WTC11 (cell line): ENCODE data around the gene GLYATL2. TPM values are rescaled to one million over a fixed set of nuclear protein-coding genes. Genes with fewer than 3 reads are reported as not detected.

Experiments
- ATAC-seq: fragments of 200-7000 bp; cut with Tn5 transposase; 2 replicates; pipeline ENCODE4 v1.10.0; 2021; ENCODE audit warnings: mild to moderate bottlenecking, moderate library complexity
- CTCF ChIA-PET: fragments of 300-600 bp; sonication (Branson Sonifier 250); formaldehyde crosslinking; loops from one replicate; lab custom pipeline; 2021; ENCODE audit warnings: antibody characterized with exemption; lab: Charles Lee
- POLR2A ChIA-PET: fragments of 350-600 bp; sonication (Branson Sonifier 250); formaldehyde crosslinking; loops from one replicate; lab custom pipeline; 2021; ENCODE audit warnings: antibody characterized with exemption; lab: Charles Lee
- DNase-seq: peaks from one replicate; pipeline ENCODE4 v3.0.0; 2021; ENCODE audit warnings: low spot score
- H3K27ac Mint-ChIP-seq: 2 replicates; pipeline ENCODE4 v1.8.0; 2021; ENCODE audit warnings: mixed read lengths
- H3K27me3 Mint-ChIP-seq: 2 replicates; pipeline ENCODE4 v1.8.0; 2021; ENCODE audit warnings: low read depth, mild to moderate bottlenecking, moderate library complexity, mixed read lengths
- H3K36me3 Mint-ChIP-seq: 2 replicates; pipeline ENCODE4 v1.8.0; 2021; ENCODE audit warnings: mixed read lengths
- H3K4me1 Mint-ChIP-seq: 2 replicates; pipeline ENCODE4 v1.8.0; 2022; ENCODE audit warnings: mixed read lengths
- H3K4me3 Mint-ChIP-seq: 2 replicates; pipeline ENCODE4 v1.8.0; 2021; ENCODE audit warnings: mild to moderate bottlenecking, moderate library complexity, mixed read lengths
- H3K9me3 Mint-ChIP-seq: 2 replicates; pipeline ENCODE4 v1.8.0; 2021; ENCODE audit warnings: mixed read lengths
- ESRRA ChIP-seq: sonication (generic); formaldehyde crosslinking; IDR thresholded peaks from 2 replicates; pipeline ENCODE4 v1.8.1; 2022; ENCODE audit warnings: mild to moderate bottlenecking, missing genetic modification reagents, borderline replicate concordance
- FOXP1 ChIP-seq: sonication (generic); formaldehyde crosslinking; IDR thresholded peaks from 2 replicates; pipeline ENCODE4 v1.8.0; 2022; ENCODE audit warnings: missing genetic modification reagents, mild to moderate bottlenecking, moderate library complexity, borderline replicate concordance
- NFYB ChIP-seq: sonication (generic); formaldehyde crosslinking; conservative IDR thresholded peaks from 2 replicates; pipeline ENCODE4 v1.8.0; 2022; ENCODE audit warnings: low read depth, missing genetic modification reagents
- NR2C2 ChIP-seq: sonication (generic); formaldehyde crosslinking; IDR thresholded peaks from 2 replicates; pipeline ENCODE4 v1.8.0; 2022; ENCODE audit warnings: mild to moderate bottlenecking, missing genetic modification reagents
- PREB ChIP-seq: sonication (generic); formaldehyde crosslinking; IDR thresholded peaks from 2 replicates; pipeline ENCODE4 v1.8.1; 2022; ENCODE audit warnings: mild to moderate bottlenecking, missing genetic modification reagents, moderate library complexity, borderline replicate concordance
- STAT6 ChIP-seq: sonication (generic); formaldehyde crosslinking; conservative IDR thresholded peaks from 2 replicates; pipeline ENCODE4 v1.8.1; 2023; ENCODE audit warnings: mild to moderate bottlenecking, low read depth, missing genetic modification reagents, moderate library complexity
- TEAD4 ChIP-seq: sonication (generic); formaldehyde crosslinking; IDR thresholded peaks from 2 replicates; pipeline ENCODE4 v1.8.0; 2022; ENCODE audit warnings: mild to moderate bottlenecking, missing genetic modification reagents
- ZNF121 ChIP-seq: sonication (generic); formaldehyde crosslinking; IDR thresholded peaks from 2 replicates; pipeline ENCODE4 v1.8.0; 2023; ENCODE audit warnings: missing genetic modification reagents
- ZNF263 ChIP-seq: sonication (generic); formaldehyde crosslinking; IDR thresholded peaks from 2 replicates; pipeline ENCODE4 v1.8.1; 2022; ENCODE audit warnings: low read depth, mild to moderate bottlenecking, moderate library complexity, missing genetic modification reagents
- ZNF396 ChIP-seq: fragments of 250-450 bp; sonication (Bioruptor Pico); IDR thresholded peaks from 2 replicates; pipeline ENCODE4 v1.8.0; 2021; ENCODE audit warnings: mild to moderate bottlenecking, moderate library complexity, borderline replicate concordance
- ZNF423 ChIP-seq: fragments of 250-450 bp; sonication (Bioruptor Pico); IDR thresholded peaks from 2 replicates; pipeline ENCODE4 v2.1.2; 2022; ENCODE audit warnings: mild to moderate bottlenecking, moderate library complexity
- total RNA-seq: library from RNA; stranded (reverse); gene quantifications from 3 replicates; pipeline ENCODE4 v1.2.3, GENCODE V29; 2021
- TF ChIP-seq, protein P1 (sequence below): sonication (generic); formaldehyde crosslinking; IDR thresholded peaks from 2 replicates; pipeline ENCODE4 v1.8.1; 2023; ENCODE audit warnings: mild to moderate bottlenecking, missing genetic modification reagents, moderate library complexity
- TF ChIP-seq, protein P2 (sequence below): fragments of 250-450 bp; sonication (Bioruptor Pico); IDR thresholded peaks from 2 replicates; pipeline ENCODE4 v1.9.0; 2021; ENCODE audit warnings: mild to moderate bottlenecking
- TF ChIP-seq, protein P3 (sequence below): sonication (generic); formaldehyde crosslinking; IDR thresholded peaks from 2 replicates; pipeline ENCODE4 v1.8.1; 2023; ENCODE audit warnings: mild to moderate bottlenecking, missing genetic modification reagents
- TF ChIP-seq, protein P4 (sequence below): sonication (generic); formaldehyde crosslinking; IDR thresholded peaks from 2 replicates; pipeline ENCODE4 v1.8.0; 2023; ENCODE audit warnings: missing genetic modification reagents
- TF ChIP-seq, protein P5 (sequence below): sonication (generic); formaldehyde crosslinking; conservative IDR thresholded peaks from 2 replicates; pipeline ENCODE4 v1.8.1; 2022; ENCODE audit warnings: mild to moderate bottlenecking, missing genetic modification reagents
- TF ChIP-seq, protein P6 (sequence below): sonication (generic); formaldehyde crosslinking; IDR thresholded peaks from 2 replicates; pipeline ENCODE4 v1.8.1; 2023; ENCODE audit warnings: mild to moderate bottlenecking, missing genetic modification reagents
- TF ChIP-seq, protein P7 (sequence below): fragments of 200-600 bp; IDR thresholded peaks from 2 replicates; pipeline ENCODE4 v1.8.0; 2022; ENCODE audit warnings: antibody characterized with exemption
- TF ChIP-seq, protein P8 (sequence below): sonication (generic); formaldehyde crosslinking; IDR thresholded peaks from 2 replicates; pipeline ENCODE4 v1.8.0; 2022; ENCODE audit warnings: mild to moderate bottlenecking, missing genetic modification reagents

GLYATL2 gene
- total RNA-seq, 1 experiment from 2014 or later: 0.20 TPM

DNA sequence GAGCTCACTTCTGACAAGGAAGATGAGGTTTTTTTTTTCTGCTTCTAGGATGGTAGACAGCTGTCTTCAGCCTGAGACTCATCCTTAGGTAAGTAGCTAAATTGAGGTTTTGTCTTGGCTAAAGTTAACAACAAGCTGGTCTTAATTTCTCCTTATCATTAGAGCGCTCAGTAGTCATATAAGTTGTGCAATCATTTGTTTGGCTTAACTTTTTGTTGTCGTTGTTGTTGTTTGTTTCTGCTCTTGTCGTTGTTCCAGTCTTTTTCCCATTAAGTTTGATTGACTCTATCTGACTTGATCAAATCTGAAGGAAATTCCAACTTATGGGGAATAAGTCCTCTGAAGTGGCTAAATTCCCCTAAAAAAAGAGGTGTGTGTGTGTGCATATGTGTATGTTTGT is 33.0 kb downstream of the GLYATL2 start:
- H3K4me1 Mint-ChIP-seq: no peaks in the 10 kb centered on the region
- TF ChIP-seq ZNF121 (no peak), NFYB (no peak), ZNF263 (no peak), ZNF423 (CRISPR knock-in tag) (no peak), ESRRA (CRISPR knock-in tag) (no peak), TEAD4 (CRISPR knock-in tag) (no peak), STAT6 (CRISPR knock-in tag) (no peak), NR2C2 (CRISPR knock-in tag) (no peak), FOXP1 (no peak)
- TF ChIP-seq, protein P1, sequence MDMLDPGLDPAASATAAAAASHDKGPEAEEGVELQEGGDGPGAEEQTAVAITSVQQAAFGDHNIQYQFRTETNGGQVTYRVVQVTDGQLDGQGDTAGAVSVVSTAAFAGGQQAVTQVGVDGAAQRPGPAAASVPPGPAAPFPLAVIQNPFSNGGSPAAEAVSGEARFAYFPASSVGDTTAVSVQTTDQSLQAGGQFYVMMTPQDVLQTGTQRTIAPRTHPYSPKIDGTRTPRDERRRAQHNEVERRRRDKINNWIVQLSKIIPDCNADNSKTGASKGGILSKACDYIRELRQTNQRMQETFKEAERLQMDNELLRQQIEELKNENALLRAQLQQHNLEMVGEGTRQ: no peak
- TF ChIP-seq, protein P2, sequence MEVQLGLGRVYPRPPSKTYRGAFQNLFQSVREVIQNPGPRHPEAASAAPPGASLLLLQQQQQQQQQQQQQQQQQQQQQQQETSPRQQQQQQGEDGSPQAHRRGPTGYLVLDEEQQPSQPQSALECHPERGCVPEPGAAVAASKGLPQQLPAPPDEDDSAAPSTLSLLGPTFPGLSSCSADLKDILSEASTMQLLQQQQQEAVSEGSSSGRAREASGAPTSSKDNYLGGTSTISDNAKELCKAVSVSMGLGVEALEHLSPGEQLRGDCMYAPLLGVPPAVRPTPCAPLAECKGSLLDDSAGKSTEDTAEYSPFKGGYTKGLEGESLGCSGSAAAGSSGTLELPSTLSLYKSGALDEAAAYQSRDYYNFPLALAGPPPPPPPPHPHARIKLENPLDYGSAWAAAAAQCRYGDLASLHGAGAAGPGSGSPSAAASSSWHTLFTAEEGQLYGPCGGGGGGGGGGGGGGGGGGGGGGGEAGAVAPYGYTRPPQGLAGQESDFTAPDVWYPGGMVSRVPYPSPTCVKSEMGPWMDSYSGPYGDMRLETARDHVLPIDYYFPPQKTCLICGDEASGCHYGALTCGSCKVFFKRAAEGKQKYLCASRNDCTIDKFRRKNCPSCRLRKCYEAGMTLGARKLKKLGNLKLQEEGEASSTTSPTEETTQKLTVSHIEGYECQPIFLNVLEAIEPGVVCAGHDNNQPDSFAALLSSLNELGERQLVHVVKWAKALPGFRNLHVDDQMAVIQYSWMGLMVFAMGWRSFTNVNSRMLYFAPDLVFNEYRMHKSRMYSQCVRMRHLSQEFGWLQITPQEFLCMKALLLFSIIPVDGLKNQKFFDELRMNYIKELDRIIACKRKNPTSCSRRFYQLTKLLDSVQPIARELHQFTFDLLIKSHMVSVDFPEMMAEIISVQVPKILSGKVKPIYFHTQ (CRISPR knock-in tag): no peak
- TF ChIP-seq, protein P3, sequence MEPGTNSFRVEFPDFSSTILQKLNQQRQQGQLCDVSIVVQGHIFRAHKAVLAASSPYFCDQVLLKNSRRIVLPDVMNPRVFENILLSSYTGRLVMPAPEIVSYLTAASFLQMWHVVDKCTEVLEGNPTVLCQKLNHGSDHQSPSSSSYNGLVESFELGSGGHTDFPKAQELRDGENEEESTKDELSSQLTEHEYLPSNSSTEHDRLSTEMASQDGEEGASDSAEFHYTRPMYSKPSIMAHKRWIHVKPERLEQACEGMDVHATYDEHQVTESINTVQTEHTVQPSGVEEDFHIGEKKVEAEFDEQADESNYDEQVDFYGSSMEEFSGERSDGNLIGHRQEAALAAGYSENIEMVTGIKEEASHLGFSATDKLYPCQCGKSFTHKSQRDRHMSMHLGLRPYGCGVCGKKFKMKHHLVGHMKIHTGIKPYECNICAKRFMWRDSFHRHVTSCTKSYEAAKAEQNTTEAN (CRISPR knock-in tag): no peak
- TF ChIP-seq, protein P4, sequence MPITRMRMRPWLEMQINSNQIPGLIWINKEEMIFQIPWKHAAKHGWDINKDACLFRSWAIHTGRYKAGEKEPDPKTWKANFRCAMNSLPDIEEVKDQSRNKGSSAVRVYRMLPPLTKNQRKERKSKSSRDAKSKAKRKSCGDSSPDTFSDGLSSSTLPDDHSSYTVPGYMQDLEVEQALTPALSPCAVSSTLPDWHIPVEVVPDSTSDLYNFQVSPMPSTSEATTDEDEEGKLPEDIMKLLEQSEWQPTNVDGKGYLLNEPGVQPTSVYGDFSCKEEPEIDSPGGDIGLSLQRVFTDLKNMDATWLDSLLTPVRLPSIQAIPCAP (CRISPR knock-in tag): no peak
- TF ChIP-seq, protein P5, sequence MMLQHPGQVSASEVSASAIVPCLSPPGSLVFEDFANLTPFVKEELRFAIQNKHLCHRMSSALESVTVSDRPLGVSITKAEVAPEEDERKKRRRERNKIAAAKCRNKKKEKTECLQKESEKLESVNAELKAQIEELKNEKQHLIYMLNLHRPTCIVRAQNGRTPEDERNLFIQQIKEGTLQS (CRISPR knock-in tag): no peak
- no peak overlapping the region for H3K4me3 Mint-ChIP-seq
- ChIA-PET POLR2A (no interaction called here), CTCF (no interaction called here)
- peaks cover 5% of the 10 kb centered on the region for H3K27me3 Mint-ChIP-seq
- H3K9me3 Mint-ChIP-seq: peaks cover 67% of the 10 kb centered on the region
- ATAC-seq (no peak), DNase-seq (no peak)
- no peak overlapping the region for H3K27ac Mint-ChIP-seq
- peaks cover 40% of the 10 kb centered on the region for H3K36me3 Mint-ChIP-seq

- H3K4me1 Mint-ChIP-seq: no peaks in the 10 kb centered on the region
- POLR2A ChIA-PET: no interaction called here
- CTCF ChIA-PET: no interaction called here
- TF ChIP-seq, protein P6, sequence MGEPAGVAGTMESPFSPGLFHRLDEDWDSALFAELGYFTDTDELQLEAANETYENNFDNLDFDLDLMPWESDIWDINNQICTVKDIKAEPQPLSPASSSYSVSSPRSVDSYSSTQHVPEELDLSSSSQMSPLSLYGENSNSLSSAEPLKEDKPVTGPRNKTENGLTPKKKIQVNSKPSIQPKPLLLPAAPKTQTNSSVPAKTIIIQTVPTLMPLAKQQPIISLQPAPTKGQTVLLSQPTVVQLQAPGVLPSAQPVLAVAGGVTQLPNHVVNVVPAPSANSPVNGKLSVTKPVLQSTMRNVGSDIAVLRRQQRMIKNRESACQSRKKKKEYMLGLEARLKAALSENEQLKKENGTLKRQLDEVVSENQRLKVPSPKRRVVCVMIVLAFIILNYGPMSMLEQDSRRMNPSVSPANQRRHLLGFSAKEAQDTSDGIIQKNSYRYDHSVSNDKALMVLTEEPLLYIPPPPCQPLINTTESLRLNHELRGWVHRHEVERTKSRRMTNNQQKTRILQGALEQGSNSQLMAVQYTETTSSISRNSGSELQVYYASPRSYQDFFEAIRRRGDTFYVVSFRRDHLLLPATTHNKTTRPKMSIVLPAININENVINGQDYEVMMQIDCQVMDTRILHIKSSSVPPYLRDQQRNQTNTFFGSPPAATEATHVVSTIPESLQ (CRISPR knock-in tag): no peak
- TF ChIP-seq FOXP1: no peak
- no peak for TF ChIP-seq PREB
- TF ChIP-seq, protein P7, sequence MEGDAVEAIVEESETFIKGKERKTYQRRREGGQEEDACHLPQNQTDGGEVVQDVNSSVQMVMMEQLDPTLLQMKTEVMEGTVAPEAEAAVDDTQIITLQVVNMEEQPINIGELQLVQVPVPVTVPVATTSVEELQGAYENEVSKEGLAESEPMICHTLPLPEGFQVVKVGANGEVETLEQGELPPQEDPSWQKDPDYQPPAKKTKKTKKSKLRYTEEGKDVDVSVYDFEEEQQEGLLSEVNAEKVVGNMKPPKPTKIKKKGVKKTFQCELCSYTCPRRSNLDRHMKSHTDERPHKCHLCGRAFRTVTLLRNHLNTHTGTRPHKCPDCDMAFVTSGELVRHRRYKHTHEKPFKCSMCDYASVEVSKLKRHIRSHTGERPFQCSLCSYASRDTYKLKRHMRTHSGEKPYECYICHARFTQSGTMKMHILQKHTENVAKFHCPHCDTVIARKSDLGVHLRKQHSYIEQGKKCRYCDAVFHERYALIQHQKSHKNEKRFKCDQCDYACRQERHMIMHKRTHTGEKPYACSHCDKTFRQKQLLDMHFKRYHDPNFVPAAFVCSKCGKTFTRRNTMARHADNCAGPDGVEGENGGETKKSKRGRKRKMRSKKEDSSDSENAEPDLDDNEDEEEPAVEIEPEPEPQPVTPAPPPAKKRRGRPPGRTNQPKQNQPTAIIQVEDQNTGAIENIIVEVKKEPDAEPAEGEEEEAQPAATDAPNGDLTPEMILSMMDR: no peak
- TF ChIP-seq, protein P1: no peak
- TF ChIP-seq ZNF396 (CRISPR knock-in tag): no peak
- no peak for TF ChIP-seq ZNF263
- TF ChIP-seq, protein P8, sequence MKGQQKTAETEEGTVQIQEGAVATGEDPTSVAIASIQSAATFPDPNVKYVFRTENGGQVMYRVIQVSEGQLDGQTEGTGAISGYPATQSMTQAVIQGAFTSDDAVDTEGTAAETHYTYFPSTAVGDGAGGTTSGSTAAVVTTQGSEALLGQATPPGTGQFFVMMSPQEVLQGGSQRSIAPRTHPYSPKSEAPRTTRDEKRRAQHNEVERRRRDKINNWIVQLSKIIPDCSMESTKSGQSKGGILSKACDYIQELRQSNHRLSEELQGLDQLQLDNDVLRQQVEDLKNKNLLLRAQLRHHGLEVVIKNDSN (CRISPR knock-in tag): no peak
Measured at GRCh38 chr11:58807343-58807742, 37.2 kb downstream of the GLYATL2 start.

More at GRCh38 chr11:58807343-58807742, 37.2 kb downstream of the GLYATL2 start:
- ATAC-seq: no peak
- Mint-ChIP-seq H3K27me3 (no peaks in the 10 kb centered on the region; the same call in 1 of the 2 replicates), H3K36me3 (peaks cover 18% of the 10 kb centered on the region), H3K9me3 (peaks cover 70% of the 10 kb centered on the region), H3K4me3 (no peak overlapping the region), H3K27ac (no peak overlapping the region)
- no peak for DNase-seq
